GM12878 (cell line): ENCODE measurements around the gene RHOB. TPM values are rescaled to one million over a fixed set of nuclear protein-coding genes. Genes with fewer than 3 reads are reported as not detected.

Experiments used
- ATAC-seq: fragments of 200-7000 bp; cut with Tn5 transposase; 3 replicates; pipeline ENCODE4 v1.9.1; 2020; ENCODE audit warnings: mild to moderate bottlenecking, moderate library complexity
- BruUV-seq: library from RNA; stranded (reverse); fragments of 400-500 nt; replicated peaks from 2 replicates; lab custom pipeline; 2021; lab: Mats Ljungman, UMichigan
- CTCF ChIA-PET: fragments of 300-600 bp; sonication (Branson Sonifier 250); formaldehyde crosslinking; extraction: SDS; loops from one replicate; lab custom pipeline; 2021; ENCODE audit warnings: inconsistent platforms; lab: Yijun Ruan, JAX
- POLR2A ChIA-PET: fragments of 350-600 bp; formaldehyde crosslinking; extraction: SDS; loops from one replicate; lab custom pipeline; 2021; ENCODE audit warnings: inconsistent platforms; lab: Charles Lee
- RAD21 ChIA-PET: fragments of 300-600 bp; sonication (Branson Sonifier 250); formaldehyde crosslinking; loops from one replicate; lab custom pipeline; 2023; ENCODE audit warnings: antibody characterized with exemption; ENCODE audit not compliant: unreplicated experiment; lab: Charles Lee
- SMC1A ChIA-PET: fragments of 300-600 bp; sonication (Branson Sonifier 250); formaldehyde crosslinking; loops from one replicate; lab custom pipeline; 2023; ENCODE audit not compliant: unreplicated experiment, uncharacterized antibody; lab: Charles Lee
- DNase-seq: peaks from one replicate; pipeline ENCODE4 v3.0.0-alpha.2; 2011; ENCODE audit warnings: low read depth, low spot score
- FAIRE-seq: peaks from 3 replicates; lab custom pipeline; 2011; peaks lifted over from hg19 to GRCh38; lab: Jason Lieb, UNC
- H2AFZ ChIP-seq: 2 replicates; pipeline ENCODE4 v1.6.0; 2011; ENCODE audit warnings: low read depth, low read length, control low read depth; ENCODE audit not compliant: control insufficient read depth
- H3K27ac ChIP-seq: 2 replicates; pipeline ENCODE4 v1.5.1; 2011; ENCODE audit warnings: control low read depth; ENCODE audit not compliant: control insufficient read depth, insufficient read depth
- H3K27me3 ChIP-seq, 2 experiments: replicated peaks in 1 of 2; 2 replicates each; pipeline versions ENCODE4 v1.6.0 to v1.6.1; 2011; ENCODE audit warnings: low read length in 1 of 2; ENCODE audit not compliant: control insufficient read depth in 2 of 2, insufficient read depth in 2 of 2
- H3K36me3 ChIP-seq, 2 experiments: 2 replicates each; pipeline ENCODE4 v1.5.1; 2011; ENCODE audit warnings: low read length in 1 of 2; ENCODE audit not compliant: control insufficient read depth in 2 of 2, insufficient read depth in 2 of 2
- H3K4me1 ChIP-seq: 2 replicates; pipeline ENCODE4 v1.6.1; 2011; ENCODE audit warnings: mild to moderate bottlenecking, low read length, moderate library complexity, mixed read lengths; ENCODE audit not compliant: control insufficient read depth, insufficient read depth
- H3K4me2 ChIP-seq: 2 replicates; pipeline ENCODE4 v1.6.0; 2011; ENCODE audit warnings: control low read depth; ENCODE audit not compliant: control insufficient read depth, insufficient read depth
- H3K4me3 ChIP-seq: fragments of 200-600 bp; sonication (generic); 2 replicates; pipeline ENCODE4 v1.5.1; 2016
- H3K79me2 ChIP-seq: 2 replicates; pipeline ENCODE4 v1.6.0; 2011; ENCODE audit warnings: low read length; ENCODE audit not compliant: control insufficient read depth, insufficient read depth
- H3K9ac ChIP-seq: 2 replicates; pipeline ENCODE4 v1.8.0; 2011; ENCODE audit warnings: low read length, control low read depth, mixed read lengths; ENCODE audit not compliant: control insufficient read depth, insufficient read depth
- H3K9me3 ChIP-seq: replicated peaks from 3 replicates; pipeline ENCODE4 v1.5.1; 2011; ENCODE audit warnings: mild to moderate bottlenecking, low read length; ENCODE audit not compliant: control insufficient read depth, insufficient read depth
- H4K20me1 ChIP-seq: 2 replicates; pipeline ENCODE4 v1.6.0; 2011; ENCODE audit not compliant: control insufficient read depth, insufficient read depth
- CEBPB ChIP-seq, 2 experiments: fragments of 150-350 bp in 1 of 2; IDR thresholded peaks; 2 replicates each; pipeline ENCODE4 v1.6.1; 2012 to 2014; ENCODE audit warnings: low read depth in 2 of 2, low read length in 2 of 2, borderline replicate concordance in 1 of 2, inconsistent platforms in 1 of 2
- E2F4 ChIP-seq: IDR thresholded peaks from 2 replicates; pipeline ENCODE4 v1.6.1; 2012; ENCODE audit warnings: low read depth, low read length, improper control_type of control experiment
- JUNB ChIP-seq: IDR thresholded peaks from 2 replicates; pipeline ENCODE4 v1.6.1; 2016; ENCODE audit warnings: antibody characterized with exemption, mild to moderate bottlenecking
- POLR2AphosphoS2 ChIP-seq: IDR thresholded peaks from 2 replicates; pipeline ENCODE4 v1.6.1; 2011; ENCODE audit warnings: low read depth, mild to moderate bottlenecking, low read length, improper control_type of control experiment, moderate library complexity
- SMAD1 ChIP-seq: fragments of 450-650 bp; IDR thresholded peaks from 2 replicates; pipeline ENCODE4 v1.6.1; 2018; ENCODE audit warnings: mild to moderate bottlenecking, low read depth; ENCODE audit not compliant: partially characterized antibody
- STAT3 ChIP-seq: IDR thresholded peaks from 2 replicates; pipeline ENCODE4 v1.6.1; 2011; ENCODE audit warnings: low read depth, low read length, improper control_type of control experiment
- TCF3 ChIP-seq: IDR thresholded peaks from 2 replicates; pipeline ENCODE4 v1.6.1; 2012; ENCODE audit warnings: low read depth, mild to moderate bottlenecking, low read length, borderline replicate concordance; ENCODE audit not compliant: insufficient read depth
- ZBED1 ChIP-seq: IDR thresholded peaks from 2 replicates; pipeline ENCODE4 v1.6.1; 2016; ENCODE audit warnings: borderline replicate concordance
- ZNF384 ChIP-seq: IDR thresholded peaks from 2 replicates; pipeline ENCODE4 v1.6.1; 2012; ENCODE audit warnings: low read depth, mild to moderate bottlenecking, low read length, improper control_type of control experiment, borderline replicate concordance
- ZSCAN29 ChIP-seq: fragments of 450-650 bp; IDR thresholded peaks from 2 replicates; pipeline ENCODE4 v1.6.1; 2017; ENCODE audit warnings: mild to moderate bottlenecking, moderate library complexity
- WGBS: methylation state at CpG from one replicate; pipeline ENCODE4 v1.1.6; 2016; ENCODE audit warnings: low lambda C conversion rate; ENCODE audit not compliant: insufficient replicate concordance, insufficient coverage; ENCODE audit errors: missing lambda C conversion rate; 5-methylcytosine and 5-hydroxymethylcytosine counted together
- in situ Hi-C: fragments of 300-500 bp; cut with MboI; formaldehyde crosslinking; loops from 9 replicates; pipeline ENCODE4 v1.14.3; 2018; ENCODE audit warnings: mixed read lengths
- intact Hi-C: fragments of 100-400 bp; cut with micrococcal nuclease; formaldehyde crosslinking; loops from one replicate; pipeline ENCODE4 v1.14.2; 2022; ENCODE audit not compliant: unreplicated experiment
- polyA plus RNA-seq, 11 experiments: library from polyadenylated mRNA; depleted of rRNA in 4 of 11; unstranded in 6 of 11; stranded (reverse) in 5 of 11; fragments of >200 nt; fragmentation: Nextera tagmentation in 4 of 11; fragmentation: Illumina TruSeq in 1 of 11; extraction: Ambion mirVana in 4 of 11; extraction: Trizol in 1 of 11; gene quantifications; 1 replicate in 1 of 11; 2 replicates in 10 of 11; pipeline versions ENCODE4 v1.2.1 to v1.2.3, GENCODE V29; 2011 to 2016; ENCODE audit warnings: inconsistent platforms in 2 of 11, missing spikeins in 2 of 11, low read depth in 1 of 11
- total RNA-seq, 4 experiments: library from RNA; depleted of rRNA in 3 of 4; stranded (reverse); fragments of >200 nt in 3 of 4; fragmentation: Illumina TruSeq in 1 of 4; extraction: Trizol in 1 of 4; gene quantifications; 2 replicates each; pipeline versions ENCODE4 v1.2.1 to v1.2.3, GENCODE V29; 2013 to 2021

RHOB gene
- total and polyA plus RNA-seq, 10 of the 15 experiments (the other 5 are each of a cell fraction or from before 2014, with no cell fraction given) = 0.03 to 4.5 (median 1.2) TPM

- TF ChIP-seq SMAD1 = no peak
- TF ChIP-seq ZSCAN29 = no peak
Observed at GRCh38 chr2:20465716-20466394, 19.0 kb downstream of the RHOB start (continued).

DNA sequence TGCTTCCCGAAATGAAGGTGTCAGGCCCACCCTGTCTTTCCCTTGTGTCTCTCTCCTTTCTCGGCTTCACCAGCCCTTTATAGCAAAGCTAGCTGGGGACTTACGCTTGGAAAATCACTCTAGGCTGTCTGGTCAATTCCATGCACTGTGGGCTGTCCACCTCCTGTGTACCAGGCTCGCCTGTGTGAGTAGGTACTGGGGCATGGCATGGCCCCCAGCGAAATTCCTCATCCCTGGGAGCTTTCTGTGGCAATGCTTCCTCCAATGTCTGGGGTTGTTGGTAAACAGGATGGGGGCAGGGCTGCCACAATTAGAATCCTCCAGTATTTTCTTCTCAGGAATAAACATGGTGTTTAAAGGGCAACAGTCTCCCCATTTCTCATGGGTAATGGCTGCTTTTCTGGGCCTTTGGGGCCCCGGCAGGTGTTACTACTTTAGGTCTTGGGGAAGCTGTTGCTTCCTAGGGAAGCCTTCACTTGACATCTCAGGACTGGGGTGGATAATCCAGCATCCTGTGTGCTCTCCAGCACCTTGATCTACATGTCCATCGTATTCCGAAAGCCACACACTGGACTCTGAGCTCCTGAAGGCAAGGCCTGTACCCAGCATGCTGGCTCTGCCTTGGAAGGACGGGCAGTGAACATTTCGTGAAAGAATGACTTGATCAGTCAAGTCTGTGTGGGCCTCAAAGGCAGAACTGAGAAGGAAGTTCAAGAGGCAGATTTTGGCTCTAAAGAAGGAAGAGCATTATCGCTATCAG lies 21.1 kb downstream of the RHOB start:
- CTCF ChIA-PET = interaction anchor here (1.1 to 2.2 kb wide), 2 partner anchors 13 to 174 kb away, joined by 4 to 7 read pairs; no protein-coding TSS in a partner anchor
- in situ Hi-C loops (no loop called here), intact Hi-C loops (no loop called here)
- no peaks in the 10 kb centered on the region; a peak in 1 of 4 replicates for H3K27me3 ChIP-seq
- H3K4me1 ChIP-seq = no peaks in the 10 kb centered on the region
- no peak overlapping the region for H3K27ac ChIP-seq
- BruUV-seq = no TSS peak
- no peaks in the 10 kb centered on the region for H3K79me2 ChIP-seq
- RAD21 ChIA-PET = interaction anchor here (0.9 kb wide), 1 partner anchor 35 kb away, joined by 4 read pairs; no protein-coding TSS in a partner anchor
- no peaks in the 10 kb centered on the region for H3K9me3 ChIP-seq
- no peak for DNase-seq
- SMC1A ChIA-PET = interaction anchor here (1.2 kb wide), 1 partner anchor 12 kb away, joined by 3 read pairs; no protein-coding TSS in a partner anchor
- POLR2A ChIA-PET = no interaction called here
- TF ChIP-seq TCF3 = no peak
- TF ChIP-seq ZNF384 = no peak
- no peak for TF ChIP-seq ZBED1
- TF ChIP-seq JUNB = no peak
- no peak for TF ChIP-seq CEBPB (IDR thresholded peaks at IDR 0.05; ENCODE audit: borderline replicate concordance in 1 of 2, low read depth in 2 of 2, low read length in 2 of 2)
- no peak for TF ChIP-seq E2F4
- TF ChIP-seq POLR2AphosphoS2 = no peak
- no peak for TF ChIP-seq STAT3
- ATAC-seq = no peak
- no peak overlapping the region for H3K9ac ChIP-seq
- H3K4me3 ChIP-seq = no peak overlapping the region
- H3K4me2 ChIP-seq = no peak overlapping the region
- no peaks in the 10 kb centered on the region for H3K36me3 ChIP-seq
- WGBS = 49% methylated on average over 11 of the region's 11 CpGs
- H2AFZ ChIP-seq = no peak overlapping the region
- FAIRE-seq = no peak
- no peaks in the 10 kb centered on the region for H4K20me1 ChIP-seq
